Uterus (tissue), 4 donors: ENCODE data around the gene RNASEL. TPM values are rescaled to one million over a fixed set of nuclear protein-coding genes. Genes with fewer than 3 reads are reported as not detected.

Experiments used
- DNase-seq, 2 donors: peaks; one replicate each; pipeline ENCODE4 v3.0.0-alpha.2; 2019 to 2020
- H3K27ac ChIP-seq, 2 donors: fragments of 200-600 bp; sonication (generic); 1 replicate in 1 of 2; 2 replicates in 1 of 2; pipeline ENCODE4 v1.5.1; 2016 to 2018
- H3K27me3 ChIP-seq, 2 donors: fragments of 200-600 bp; sonication (generic); one replicate each; pipeline ENCODE4 v1.5.1; 2018 to 2019; ENCODE audit warnings: control low read depth in 1 of 2
- H3K36me3 ChIP-seq, 2 donors: fragments of 200-600 bp; sonication (generic); one replicate each; pipeline ENCODE4 v1.5.1; 2019; ENCODE audit warnings: control low read depth in 1 of 2
- H3K4me1 ChIP-seq, 2 donors: fragments of 200-600 bp; sonication (generic); one replicate each; pipeline ENCODE4 v1.5.1; 2018 to 2019; ENCODE audit warnings: control low read depth in 1 of 2
- H3K4me3 ChIP-seq, 2 donors: fragments of 200-600 bp; sonication (generic); 1 replicate in 1 of 2; 2 replicates in 1 of 2; pipeline ENCODE4 v1.5.1; 2018 to 2019; ENCODE audit warnings: mild to moderate bottlenecking in 1 of 2
- H3K9me3 ChIP-seq, 2 donors: fragments of 200-600 bp; sonication (generic); one replicate each; pipeline ENCODE4 v1.5.1; 2019; ENCODE audit warnings: control low read depth in 1 of 2
- CTCF ChIP-seq, 4 experiments: fragments of 200-600 bp in 2 of 4; fragments of 450-650 bp in 2 of 4; sonication (generic) in 2 of 4; IDR thresholded peaks; one replicate each; pipeline ENCODE4 v1.5.1; 2016 to 2019; ENCODE audit warnings: antibody characterized with exemption in 4 of 4, mild to moderate bottlenecking in 2 of 4, moderate library complexity in 1 of 4
- POLR2A ChIP-seq, 2 donors: fragments of 450-650 bp; IDR thresholded peaks; one replicate each; pipeline ENCODE4 v1.6.1; 2016; ENCODE audit warnings: antibody characterized with exemption in 2 of 2, mild to moderate bottlenecking in 1 of 2, moderate library complexity in 1 of 2
- intact Hi-C: fragments of 100-400 bp; cut with DNase I; formaldehyde crosslinking; loops from one replicate; pipeline ENCODE4 v1.15.1; 2023; ENCODE audit warnings: low total_unique reads
- total RNA-seq, 4 donors: library from RNA; depleted of rRNA in 3 of 4; stranded (reverse); fragments of >200 nt in 3 of 4; gene quantifications; one replicate each; pipeline versions ENCODE4 v1.1.0 to v1.2.4, GENCODE V29; 2014 to 2023
- donor health status: DM: yes; HTN: yes; CAD: no.

RNASEL gene
- total RNA-seq, 4 donors from 2014 or later: 4.1 to 13.4 (median 6.9) TPM

GRCh38 chr1:182556279-182556678, 32.8 kb downstream of the RNASEL start:
- intact Hi-C loops: no loop called here
- TF ChIP-seq POLR2A (IDR thresholded peaks at IDR 0.05): no peak
- no peak for TF ChIP-seq CTCF (IDR thresholded peaks at IDR 0.05)
- H3K36me3 ChIP-seq: no peaks in the 10 kb centered on the region
- peaks cover 0 to 4% of the 10 kb centered on the region in 2 donors for H3K9me3 ChIP-seq
- no peak overlapping the region for H3K4me3 ChIP-seq
- no peaks in the 10 kb centered on the region for H3K27me3 ChIP-seq
- H3K4me1 ChIP-seq: no peaks in the 10 kb centered on the region
- no peak overlapping the region for H3K27ac ChIP-seq
- DNase-seq: no peak

GRCh38 chr1:182555493-182555892, 33.6 kb downstream of the RNASEL start:
- Histone ChIP-seq H3K27ac (no peak overlapping the region), H3K36me3 (no peaks in the 10 kb centered on the region), H3K27me3 (no peaks in the 10 kb centered on the region), H3K9me3 (peaks cover 0 to 4% of the 10 kb centered on the region in 2 donors), H3K4me1 (no peaks in the 10 kb centered on the region), H3K4me3 (no peak overlapping the region)
- no peak for TF ChIP-seq POLR2A (IDR thresholded peaks at IDR 0.05)
- no peak for TF ChIP-seq CTCF (IDR thresholded peaks at IDR 0.05)
- DNase-seq: no peak
- intact Hi-C loops: no loop called here

- TF ChIP-seq POLR2A (IDR thresholded peaks at IDR 0.05): no peak
- no peak for TF ChIP-seq CTCF (IDR thresholded peaks at IDR 0.05)
Measured at GRCh38 chr1:182552527-182552926, 36.5 kb downstream of the RNASEL start.

GRCh38 chr1:182549811-182550210, 39.2 kb downstream of the RNASEL start:
- Histone ChIP-seq H3K4me3 (no peak overlapping the region), H3K36me3 (no peaks in the 10 kb centered on the region), H3K27ac (no peak overlapping the region), H3K4me1 (no peaks in the 10 kb centered on the region), H3K9me3 (peaks cover 0 to 4% of the 10 kb centered on the region in 2 donors), H3K27me3 (no peaks in the 10 kb centered on the region)
- intact Hi-C loops: no loop called here
- no peak for DNase-seq
- no peak for TF ChIP-seq CTCF (IDR thresholded peaks at IDR 0.05)
- TF ChIP-seq POLR2A (IDR thresholded peaks at IDR 0.05): no peak

More at GRCh38 chr1:182552527-182552926, 36.5 kb downstream of the RNASEL start:
- peaks cover 0 to 4% of the 10 kb centered on the region in 2 donors for H3K9me3 ChIP-seq
- intact Hi-C loops: no loop called here
- H3K4me1 ChIP-seq: no peaks in the 10 kb centered on the region
- no peak overlapping the region for H3K27ac ChIP-seq
- no peaks in the 10 kb centered on the region for H3K27me3 ChIP-seq
- no peak overlapping the region for H3K4me3 ChIP-seq
- DNase-seq: no peak
- H3K36me3 ChIP-seq: no peaks in the 10 kb centered on the region

GRCh38 chr1:182549346-182549745, 39.7 kb downstream of the RNASEL start:
- Histone ChIP-seq H3K9me3 (peaks cover 0 to 4% of the 10 kb centered on the region in 2 donors), H3K27ac (no peak overlapping the region), H3K4me1 (no peaks in the 10 kb centered on the region), H3K4me3 (no peak overlapping the region), H3K27me3 (no peaks in the 10 kb centered on the region), H3K36me3 (no peaks in the 10 kb centered on the region)
- no peak for DNase-seq
- TF ChIP-seq POLR2A (IDR thresholded peaks at IDR 0.05): no peak
- no peak for TF ChIP-seq CTCF (IDR thresholded peaks at IDR 0.05)
- intact Hi-C loops: no loop called here
